ENCODE results near the gene KIF21B.

Gene KIF21B

GRCh38 chr1:201061886-201062285 is 38.4 kb upstream of the KIF21B start:
- no peak overlapping the region for H2AFZ ChIP-seq (ENCODE audit: low read length, unreplicated experiment)
- H3K4me1 ChIP-seq (ENCODE audit: control insufficient read depth, insufficient read depth, low read length, unreplicated experiment) = no peaks in the 10 kb centered on the region
- H3K36me3 ChIP-seq (ENCODE audit: insufficient read depth, low read length) = no peaks in the 10 kb centered on the region
- no peaks in the 10 kb centered on the region for H3K79me2 ChIP-seq (ENCODE audit: control insufficient read depth, insufficient read depth, low read length, unreplicated experiment)
- H3K27me3 ChIP-seq (ENCODE audit: insufficient read depth, low read length) = peaks cover 48% of the 10 kb centered on the region
- no peak overlapping the region for H3K27ac ChIP-seq (ENCODE audit: low read depth, low read length)
- no peak overlapping the region for H3K4me3 ChIP-seq (ENCODE audit: low read depth, low read length)

- H3K27ac ChIP-seq (ENCODE audit: low read depth, low read length) = no peak overlapping the region
- no peak overlapping the region for H3K4me3 ChIP-seq (ENCODE audit: low read depth, low read length)
- no peak overlapping the region for H2AFZ ChIP-seq (ENCODE audit: low read length, unreplicated experiment)
- H3K4me1 ChIP-seq (ENCODE audit: control insufficient read depth, insufficient read depth, low read length, unreplicated experiment) = no peaks in the 10 kb centered on the region
- peaks cover 47% of the 10 kb centered on the region for H3K27me3 ChIP-seq (ENCODE audit: insufficient read depth, low read length)
- no peaks in the 10 kb centered on the region for H3K79me2 ChIP-seq (ENCODE audit: control insufficient read depth, insufficient read depth, low read length, unreplicated experiment)
- H3K36me3 ChIP-seq (ENCODE audit: insufficient read depth, low read length) = no peaks in the 10 kb centered on the region
Measured at GRCh38 chr1:201061049-201061448, 37.5 kb upstream of the KIF21B start.

GRCh38 chr1:201060586-201060985 is 37.1 kb upstream of the KIF21B start:
- no peak overlapping the region for H2AFZ ChIP-seq (ENCODE audit: low read length, unreplicated experiment)
- H3K27ac ChIP-seq (ENCODE audit: low read depth, low read length) = no peak overlapping the region
- no peaks in the 10 kb centered on the region for H3K79me2 ChIP-seq (ENCODE audit: control insufficient read depth, insufficient read depth, low read length, unreplicated experiment)
- no peaks in the 10 kb centered on the region for H3K36me3 ChIP-seq (ENCODE audit: insufficient read depth, low read length)
- H3K4me3 ChIP-seq (ENCODE audit: low read depth, low read length) = no peak overlapping the region
- H3K4me1 ChIP-seq (ENCODE audit: control insufficient read depth, insufficient read depth, low read length, unreplicated experiment) = no peaks in the 10 kb centered on the region
- H3K27me3 ChIP-seq (ENCODE audit: insufficient read depth, low read length) = peaks cover 45% of the 10 kb centered on the region

GRCh38 chr1:201059871-201060555 is 36.5 kb upstream of the KIF21B start:
- Histone ChIP-seq H3K36me3 (ENCODE audit: insufficient read depth, low read length) (no peaks in the 10 kb centered on the region), H3K4me3 (ENCODE audit: low read depth, low read length) (no peak overlapping the region), H2AFZ (ENCODE audit: low read length, unreplicated experiment) (no peak overlapping the region), H3K27me3 (ENCODE audit: insufficient read depth, low read length) (peaks cover 48% of the 10 kb centered on the region), H3K27ac (ENCODE audit: low read depth, low read length) (no peak overlapping the region), H3K79me2 (ENCODE audit: control insufficient read depth, insufficient read depth, low read length, unreplicated experiment) (no peaks in the 10 kb centered on the region), H3K4me1 (ENCODE audit: control insufficient read depth, insufficient read depth, low read length, unreplicated experiment) (no peaks in the 10 kb centered on the region)

GRCh38 chr1:201059401-201059800 is 35.9 kb upstream of the KIF21B start:
- no peaks in the 10 kb centered on the region for H3K4me1 ChIP-seq (ENCODE audit: control insufficient read depth, insufficient read depth, low read length, unreplicated experiment)
- H3K36me3 ChIP-seq (ENCODE audit: insufficient read depth, low read length) = no peaks in the 10 kb centered on the region
- H2AFZ ChIP-seq (ENCODE audit: low read length, unreplicated experiment) = no peak overlapping the region
- H3K4me3 ChIP-seq (ENCODE audit: low read depth, low read length) = no peak overlapping the region
- no peaks in the 10 kb centered on the region for H3K79me2 ChIP-seq (ENCODE audit: control insufficient read depth, insufficient read depth, low read length, unreplicated experiment)
- H3K27ac ChIP-seq (ENCODE audit: low read depth, low read length) = no peak overlapping the region
- peaks cover 46% of the 10 kb centered on the region for H3K27me3 ChIP-seq (ENCODE audit: insufficient read depth, low read length)

GRCh38 chr1:201054091-201054543 is 30.6 kb upstream of the KIF21B start:
- Histone ChIP-seq H3K4me3 (ENCODE audit: low read depth, low read length) (no peak overlapping the region), H3K36me3 (ENCODE audit: insufficient read depth, low read length) (no peaks in the 10 kb centered on the region), H3K79me2 (ENCODE audit: control insufficient read depth, insufficient read depth, low read length, unreplicated experiment) (no peaks in the 10 kb centered on the region), H3K27me3 (ENCODE audit: insufficient read depth, low read length) (peaks cover 48% of the 10 kb centered on the region), H3K4me1 (ENCODE audit: control insufficient read depth, insufficient read depth, low read length, unreplicated experiment) (no peaks in the 10 kb centered on the region), H3K27ac (ENCODE audit: low read depth, low read length) (no peak overlapping the region), H2AFZ (ENCODE audit: low read length, unreplicated experiment) (no peak overlapping the region)

GRCh38 chr1:201053155-201053860 is 29.8 kb upstream of the KIF21B start:
- Histone ChIP-seq H3K79me2 (ENCODE audit: control insufficient read depth, insufficient read depth, low read length, unreplicated experiment) (no peaks in the 10 kb centered on the region), H3K27me3 (ENCODE audit: insufficient read depth, low read length) (peaks cover 49% of the 10 kb centered on the region), H3K36me3 (ENCODE audit: insufficient read depth, low read length) (no peaks in the 10 kb centered on the region), H3K4me3 (ENCODE audit: low read depth, low read length) (no peak overlapping the region), H3K27ac (ENCODE audit: low read depth, low read length) (no peak overlapping the region), H3K4me1 (ENCODE audit: control insufficient read depth, insufficient read depth, low read length, unreplicated experiment) (no peaks in the 10 kb centered on the region), H2AFZ (ENCODE audit: low read length, unreplicated experiment) (no peak overlapping the region)

- Histone ChIP-seq H3K79me2 (ENCODE audit: control insufficient read depth, insufficient read depth, low read length, unreplicated experiment) (no peaks in the 10 kb centered on the region), H3K4me1 (ENCODE audit: control insufficient read depth, insufficient read depth, low read length, unreplicated experiment) (no peaks in the 10 kb centered on the region), H3K4me3 (ENCODE audit: low read depth, low read length) (no peak overlapping the region), H3K27me3 (ENCODE audit: insufficient read depth, low read length) (peaks cover 52% of the 10 kb centered on the region), H2AFZ (ENCODE audit: low read length, unreplicated experiment) (no peak overlapping the region), H3K27ac (ENCODE audit: low read depth, low read length) (no peak overlapping the region), H3K36me3 (ENCODE audit: insufficient read depth, low read length) (no peaks in the 10 kb centered on the region)
Measured at GRCh38 chr1:201051399-201051798, 27.9 kb upstream of the KIF21B start.

GRCh38 chr1:201050515-201051277 is 27.2 kb upstream of the KIF21B start:
- Histone ChIP-seq H3K4me3 (ENCODE audit: low read depth, low read length) (no peak overlapping the region), H3K36me3 (ENCODE audit: insufficient read depth, low read length) (no peaks in the 10 kb centered on the region), H3K27me3 (ENCODE audit: insufficient read depth, low read length) (peaks cover 48% of the 10 kb centered on the region), H3K27ac (ENCODE audit: low read depth, low read length) (no peak overlapping the region), H2AFZ (ENCODE audit: low read length, unreplicated experiment) (no peak overlapping the region), H3K4me1 (ENCODE audit: control insufficient read depth, insufficient read depth, low read length, unreplicated experiment) (no peaks in the 10 kb centered on the region), H3K79me2 (ENCODE audit: control insufficient read depth, insufficient read depth, low read length, unreplicated experiment) (no peaks in the 10 kb centered on the region)

- Histone ChIP-seq H3K4me1 (ENCODE audit: control insufficient read depth, insufficient read depth, low read length, unreplicated experiment) (no peaks in the 10 kb centered on the region), H3K27ac (ENCODE audit: low read depth, low read length) (no peak overlapping the region), H2AFZ (ENCODE audit: low read length, unreplicated experiment) (no peak overlapping the region), H3K4me3 (ENCODE audit: low read depth, low read length) (no peak overlapping the region), H3K36me3 (ENCODE audit: insufficient read depth, low read length) (no peaks in the 10 kb centered on the region), H3K27me3 (ENCODE audit: insufficient read depth, low read length) (peaks cover 44% of the 10 kb centered on the region), H3K79me2 (ENCODE audit: control insufficient read depth, insufficient read depth, low read length, unreplicated experiment) (no peaks in the 10 kb centered on the region)
Measured at GRCh38 chr1:201049248-201049831, 25.8 kb upstream of the KIF21B start.
